OCI-LY1 (cell line): Measurements from ENCODE around the gene EML4.

Source experiments
- H2AFZ ChIP-seq: fragments of 200-600 bp; sonication (generic), shearing (Covaris generic); 2 replicates; pipeline ENCODE4 v1.6.0; 2014; ENCODE audit warnings: antibody characterized with exemption, mild to moderate bottlenecking, low read length
- H3F3A ChIP-seq: fragments of 200-600 bp; sonication (generic), shearing (Covaris generic); 2 replicates; pipeline ENCODE4 v1.6.0; 2014; ENCODE audit warnings: mild to moderate bottlenecking, antibody characterized with exemption, low read length, moderate library complexity; ENCODE audit not compliant: insufficient read depth
- H3K27ac ChIP-seq: fragments of 200-600 bp; sonication (generic); 2 replicates; pipeline ENCODE4 v1.5.1; 2014; ENCODE audit warnings: low read length, mixed run types, mild to moderate bottlenecking, low read depth; ENCODE audit not compliant: poor library complexity, severe bottlenecking
- H3K27me3 ChIP-seq: fragments of 200-600 bp; sonication (generic); 2 replicates; pipeline ENCODE4 v1.6.0; 2014; ENCODE audit warnings: antibody characterized with exemption, mild to moderate bottlenecking, low read length, moderate library complexity; ENCODE audit not compliant: insufficient read depth
- H3K36me3 ChIP-seq: fragments of 200-600 bp; sonication (generic); 2 replicates; pipeline ENCODE4 v1.6.1; 2014; ENCODE audit warnings: mild to moderate bottlenecking, antibody characterized with exemption, low read length, moderate library complexity, mixed read lengths; ENCODE audit not compliant: insufficient read depth
- H3K4me1 ChIP-seq: fragments of 200-600 bp; sonication (generic); 2 replicates; pipeline ENCODE4 v1.5.1; 2014; ENCODE audit warnings: mild to moderate bottlenecking, low read length, moderate library complexity; ENCODE audit not compliant: insufficient read depth, severe bottlenecking
- H3K4me2 ChIP-seq: fragments of 200-600 bp; sonication (generic), shearing (Covaris generic); 2 replicates; pipeline ENCODE4 v1.6.1; 2014; ENCODE audit warnings: low read length
- H3K4me3 ChIP-seq: fragments of 200-600 bp; sonication (generic); 2 replicates; pipeline ENCODE4 v1.5.1; 2014; ENCODE audit warnings: low read length, low read depth, mild to moderate bottlenecking, mixed read lengths; ENCODE audit not compliant: poor library complexity, severe bottlenecking
- H3K79me2 ChIP-seq: fragments of 200-600 bp; shearing (Covaris generic); 2 replicates; pipeline ENCODE4 v1.6.1; 2016; ENCODE audit warnings: mixed run types, low read length, mixed read lengths; ENCODE audit not compliant: insufficient read depth
- H3K9ac ChIP-seq: fragments of 200-600 bp; sonication (generic), shearing (Covaris generic); 2 replicates; pipeline ENCODE4 v1.6.1; 2014; ENCODE audit warnings: mild to moderate bottlenecking, low read length, mixed read lengths
- H3K9me2 ChIP-seq: fragments of 200-600 bp; sonication (generic), shearing (Covaris generic); 2 replicates; pipeline ENCODE4 v1.6.1; 2014; ENCODE audit warnings: low read depth, mild to moderate bottlenecking, low read length, mixed read lengths
- H3K9me3 ChIP-seq: fragments of 200-600 bp; shearing (Covaris generic); 2 replicates; pipeline ENCODE4 v1.6.1; 2014; ENCODE audit warnings: low read length, mixed read lengths
- H4K20me1 ChIP-seq: fragments of 200-600 bp; sonication (generic), shearing (Covaris generic); 2 replicates; pipeline ENCODE4 v1.6.0; 2016; ENCODE audit warnings: mild to moderate bottlenecking, low read length; ENCODE audit not compliant: insufficient read depth
- EZH2 ChIP-seq: fragments of 200-600 bp; sonication (generic), shearing (Covaris generic); IDR thresholded peaks from 2 replicates; pipeline ENCODE4 v1.8.0; 2017; ENCODE audit warnings: borderline replicate concordance, mixed run types, mild to moderate bottlenecking, antibody characterized with exemption, low read length, moderate library complexity, mixed read lengths
- TF ChIP-seq, protein P1 (sequence below): fragments of 200-600 bp; sonication (generic), shearing (Covaris generic); IDR thresholded peaks from 2 replicates; pipeline ENCODE4 v1.5.1; 2017; ENCODE audit warnings: mild to moderate bottlenecking, antibody characterized with exemption, low read length, moderate library complexity, mixed read lengths

The EML4 gene

DNA sequence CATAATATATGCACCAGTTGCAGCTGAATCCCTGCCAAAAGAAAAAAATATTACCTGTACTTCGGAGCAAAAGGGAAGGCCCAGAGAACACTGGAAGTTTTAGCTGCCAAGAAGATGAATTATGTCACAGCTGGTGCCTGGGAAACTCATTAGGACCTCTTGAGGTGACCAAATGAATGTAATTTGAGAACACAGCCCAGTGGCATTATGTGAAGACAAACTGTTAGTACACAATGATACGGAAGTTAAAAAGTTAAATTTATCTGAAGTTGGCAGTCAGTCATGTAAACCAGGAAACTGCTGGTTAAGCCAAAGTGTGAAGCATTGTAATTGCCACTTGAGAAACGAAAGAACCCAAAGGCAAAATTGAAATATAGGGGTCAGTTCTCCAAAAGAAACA, 80.7 kb downstream of the EML4 start:
- no peaks in the 10 kb centered on the region for H3F3A ChIP-seq
- H3K4me2 ChIP-seq: no peak overlapping the region
- no peak for TF ChIP-seq EZH2
- TF ChIP-seq, protein P1, sequence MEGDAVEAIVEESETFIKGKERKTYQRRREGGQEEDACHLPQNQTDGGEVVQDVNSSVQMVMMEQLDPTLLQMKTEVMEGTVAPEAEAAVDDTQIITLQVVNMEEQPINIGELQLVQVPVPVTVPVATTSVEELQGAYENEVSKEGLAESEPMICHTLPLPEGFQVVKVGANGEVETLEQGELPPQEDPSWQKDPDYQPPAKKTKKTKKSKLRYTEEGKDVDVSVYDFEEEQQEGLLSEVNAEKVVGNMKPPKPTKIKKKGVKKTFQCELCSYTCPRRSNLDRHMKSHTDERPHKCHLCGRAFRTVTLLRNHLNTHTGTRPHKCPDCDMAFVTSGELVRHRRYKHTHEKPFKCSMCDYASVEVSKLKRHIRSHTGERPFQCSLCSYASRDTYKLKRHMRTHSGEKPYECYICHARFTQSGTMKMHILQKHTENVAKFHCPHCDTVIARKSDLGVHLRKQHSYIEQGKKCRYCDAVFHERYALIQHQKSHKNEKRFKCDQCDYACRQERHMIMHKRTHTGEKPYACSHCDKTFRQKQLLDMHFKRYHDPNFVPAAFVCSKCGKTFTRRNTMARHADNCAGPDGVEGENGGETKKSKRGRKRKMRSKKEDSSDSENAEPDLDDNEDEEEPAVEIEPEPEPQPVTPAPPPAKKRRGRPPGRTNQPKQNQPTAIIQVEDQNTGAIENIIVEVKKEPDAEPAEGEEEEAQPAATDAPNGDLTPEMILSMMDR: no peak
- H3K79me2 ChIP-seq: no peaks in the 10 kb centered on the region
- H3K27me3 ChIP-seq: no peaks in the 10 kb centered on the region
- H3K9ac ChIP-seq: no peak overlapping the region
- no peaks in the 10 kb centered on the region for H4K20me1 ChIP-seq
- no peak overlapping the region for H3K27ac ChIP-seq
- H3K9me2 ChIP-seq: no peaks in the 10 kb centered on the region
- H2AFZ ChIP-seq: no peak overlapping the region
- no peaks in the 10 kb centered on the region for H3K36me3 ChIP-seq
- H3K4me3 ChIP-seq: no peak overlapping the region
- H3K9me3 ChIP-seq: 0 out of 2 replicates have a peak, but pooled peaks cover 2% of the 10 kb centered on the region
- H3K4me1 ChIP-seq: peaks cover 10% of the 10 kb centered on the region

DNA sequence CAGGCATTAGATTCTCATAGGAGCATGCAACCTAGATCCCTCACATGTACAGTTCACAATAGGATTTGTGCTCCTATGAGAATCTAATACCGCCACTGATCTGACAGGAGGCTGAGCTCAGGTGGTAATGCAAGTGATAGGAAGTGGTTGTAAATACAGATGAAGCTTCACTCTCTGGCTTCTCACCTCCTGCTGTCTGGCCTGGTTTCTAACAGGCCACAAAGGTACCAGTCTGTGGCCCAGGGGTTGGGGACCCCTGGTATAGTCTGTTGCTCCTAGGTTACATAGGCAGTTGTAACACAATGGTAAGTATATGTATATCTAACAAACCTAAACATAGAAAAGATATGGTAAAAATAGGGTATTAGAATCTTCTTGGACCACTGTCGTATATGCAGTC, 81.8 kb downstream of the EML4 start:
- no peaks in the 10 kb centered on the region for H4K20me1 ChIP-seq
- no peak overlapping the region for H3K4me3 ChIP-seq
- no peak overlapping the region for H3K4me2 ChIP-seq
- H3F3A ChIP-seq: no peaks in the 10 kb centered on the region
- no peak overlapping the region for H3K9ac ChIP-seq
- H3K79me2 ChIP-seq: no peaks in the 10 kb centered on the region
- no peaks in the 10 kb centered on the region; the same call in 1 of the 2 replicates for H3K36me3 ChIP-seq
- peaks cover 17% of the 10 kb centered on the region for H3K4me1 ChIP-seq
- H3K9me3 ChIP-seq: 0 out of 2 replicates have a peak, but pooled peaks cover 2% of the 10 kb centered on the region
- no peaks in the 10 kb centered on the region for H3K27me3 ChIP-seq
- no peak overlapping the region for H2AFZ ChIP-seq
- TF ChIP-seq EZH2: no peak
- TF ChIP-seq, protein P1: no peak
- H3K27ac ChIP-seq: no peak overlapping the region
- H3K9me2 ChIP-seq: no peaks in the 10 kb centered on the region

DNA sequence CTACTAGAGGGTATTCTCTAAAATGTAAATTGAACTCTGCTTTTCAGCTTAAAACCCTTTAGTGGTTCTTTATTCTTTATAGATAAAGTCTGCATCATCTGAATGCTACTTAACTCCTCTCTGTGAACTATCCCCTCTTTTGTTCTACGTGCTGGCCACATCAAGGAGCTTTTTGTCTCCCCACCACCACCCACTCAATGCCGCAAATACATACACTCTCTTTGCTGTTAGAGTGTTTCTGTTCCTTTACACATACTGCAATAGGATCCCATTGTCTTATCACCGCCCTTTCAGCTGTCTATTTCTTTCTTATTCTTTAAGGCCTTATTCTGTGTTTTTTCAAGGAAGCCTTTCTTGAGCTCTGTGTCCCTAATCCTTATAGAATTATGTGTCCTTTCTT, 83.3 kb downstream of the EML4 start:
- Histone ChIP-seq H3K4me2 (no peak overlapping the region), H3K9me2 (no peaks in the 10 kb centered on the region), H4K20me1 (no peaks in the 10 kb centered on the region), H3K4me3 (no peak overlapping the region), H3K79me2 (no peaks in the 10 kb centered on the region), H3K27me3 (no peaks in the 10 kb centered on the region), H3F3A (no peaks in the 10 kb centered on the region), H3K4me1 (peaks cover 31% of the 10 kb centered on the region), H2AFZ (no peak overlapping the region), H3K36me3 (no peaks in the 10 kb centered on the region; the same call in 1 of the 2 replicates), H3K9me3 (0 out of 2 replicates have a peak, but pooled peaks cover 2% of the 10 kb centered on the region), H3K9ac (no peak overlapping the region), H3K27ac (no peak overlapping the region)
- TF ChIP-seq, protein P1: no peak
- TF ChIP-seq EZH2: no peak
